Body of pancreas (tissue), 4 donors: Measurements from ENCODE around the gene HAGHL. TPM values are rescaled to one million over a fixed set of nuclear protein-coding genes. Genes with fewer than 3 reads are reported as not detected.
A peak's percentile ranks its signal among the peaks of the same experiment; 100 is the strongest.

ENCODE experiments used
- ATAC-seq: fragments of 150-250 bp; one replicate; pipeline ENCODE4 v1.9.1; 2016
- DNase-seq, 4 donors: peaks; one replicate each; pipeline ENCODE4 v3.0.0-alpha.2; 2019
- H3K27ac ChIP-seq, 4 donors: fragments of 200-600 bp; sonication (generic); 1 replicate in 3 of 4; 2 replicates in 1 of 4; pipeline versions ENCODE4 v1.5.1 to v1.6.1; 2016 to 2019; ENCODE audit warnings: mild to moderate bottlenecking in 1 of 4, mixed read lengths in 1 of 4, moderate library complexity in 1 of 4
- H3K27me3 ChIP-seq, 2 donors: fragments of 200-600 bp; sonication (generic); one replicate each; pipeline ENCODE4 v1.6.0; 2016; ENCODE audit warnings: mild to moderate bottlenecking in 1 of 2
- H3K36me3 ChIP-seq, 2 donors: fragments of 200-600 bp; sonication (generic); replicated peaks in 1 of 2; 2 replicates each; pipeline ENCODE4 v1.5.1; 2016; ENCODE audit warnings: low read depth in 2 of 2; ENCODE audit not compliant: insufficient read depth in 1 of 2
- H3K4me1 ChIP-seq: fragments of 200-600 bp; sonication (generic); one replicate; pipeline ENCODE4 v1.6.0; 2016
- H3K4me3 ChIP-seq, 2 donors: fragments of 200-600 bp; sonication (generic); 1 replicate in 1 of 2; 2 replicates in 1 of 2; pipeline ENCODE4 v1.5.1; 2016 to 2019
- H3K9me3 ChIP-seq, 3 donors: fragments of 200-600 bp; sonication (generic); 1 replicate in 2 of 3; 2 replicates in 1 of 3; pipeline ENCODE4 v1.5.1; 2016
- POLR2A ChIP-seq, 3 donors: fragments of 450-650 bp; IDR thresholded peaks; one replicate each; pipeline ENCODE4 v1.6.1; 2016; ENCODE audit warnings: antibody characterized with exemption in 3 of 3, mild to moderate bottlenecking in 2 of 3
- WGBS, 2 donors: methylation state at CpG; one replicate each; pipeline ENCODE4 v1.1.5; 2017; 5-methylcytosine and 5-hydroxymethylcytosine counted together
- intact Hi-C: fragments of 100-400 bp; cut with DNase I; formaldehyde crosslinking; loops from one replicate; pipeline ENCODE4 v1.15.1; 2023
- total RNA-seq, 2 donors: library from RNA; depleted of rRNA; stranded (reverse); fragments of >200 nt; gene quantifications; one replicate each; pipeline ENCODE4 v1.1.0, GENCODE V29; 2016
- TF ChIP-seq, protein P1 (sequence below), 7 experiments: fragments of 450-650 bp in 4 of 7; fragments of 200-600 bp in 3 of 7; sonication (generic) in 3 of 7; IDR thresholded peaks; one replicate each; pipeline ENCODE4 v1.5.1; 2016 to 2019; ENCODE audit warnings: antibody characterized with exemption in 7 of 7

Gene HAGHL
- total RNA-seq, 2 donors from 2014 or later, result 2.6 TPM; not detected in 1

DNA sequence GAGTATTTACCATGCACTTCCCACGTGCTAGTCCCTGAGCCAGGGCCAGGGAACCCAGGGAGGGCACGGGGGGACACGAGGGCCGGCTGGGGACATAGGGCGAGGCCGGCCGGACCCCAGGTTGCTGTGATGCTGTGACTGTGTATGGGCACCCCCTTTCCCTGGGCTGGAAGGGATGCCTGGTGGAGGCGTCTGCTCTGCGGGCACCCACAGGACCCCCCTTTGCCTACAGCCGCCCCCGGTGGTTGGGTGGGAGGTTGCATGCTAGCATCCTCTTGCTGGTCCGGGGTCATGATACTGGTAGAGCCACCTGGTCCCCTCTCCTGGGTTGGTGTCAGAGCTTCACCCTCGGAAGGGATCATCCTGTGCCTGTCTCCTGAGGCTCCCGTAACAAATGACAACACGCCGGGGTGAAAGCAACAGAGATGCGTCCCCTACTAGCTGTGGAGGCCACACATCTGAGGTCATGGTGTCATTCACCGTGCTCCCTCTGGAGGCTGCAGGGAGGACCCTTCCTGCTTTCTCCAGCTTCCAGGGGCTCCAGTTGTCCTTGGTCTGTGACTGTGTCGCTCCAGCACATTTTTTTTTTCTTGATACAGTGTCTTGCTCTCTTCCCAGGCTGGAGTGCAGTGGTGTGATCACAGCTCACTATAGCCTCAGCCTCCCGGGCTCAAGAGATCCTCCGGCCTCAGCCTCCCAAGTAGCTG lies 17.0 kb downstream of the HAGHL start:
- no peaks in the 10 kb centered on the region for H3K27me3 ChIP-seq
- H3K27ac ChIP-seq, result no peak overlapping the region
- no peaks in the 10 kb centered on the region for H3K9me3 ChIP-seq
- no peak for TF ChIP-seq POLR2A (IDR thresholded peaks at IDR 0.05)
- TF ChIP-seq, protein P1, sequence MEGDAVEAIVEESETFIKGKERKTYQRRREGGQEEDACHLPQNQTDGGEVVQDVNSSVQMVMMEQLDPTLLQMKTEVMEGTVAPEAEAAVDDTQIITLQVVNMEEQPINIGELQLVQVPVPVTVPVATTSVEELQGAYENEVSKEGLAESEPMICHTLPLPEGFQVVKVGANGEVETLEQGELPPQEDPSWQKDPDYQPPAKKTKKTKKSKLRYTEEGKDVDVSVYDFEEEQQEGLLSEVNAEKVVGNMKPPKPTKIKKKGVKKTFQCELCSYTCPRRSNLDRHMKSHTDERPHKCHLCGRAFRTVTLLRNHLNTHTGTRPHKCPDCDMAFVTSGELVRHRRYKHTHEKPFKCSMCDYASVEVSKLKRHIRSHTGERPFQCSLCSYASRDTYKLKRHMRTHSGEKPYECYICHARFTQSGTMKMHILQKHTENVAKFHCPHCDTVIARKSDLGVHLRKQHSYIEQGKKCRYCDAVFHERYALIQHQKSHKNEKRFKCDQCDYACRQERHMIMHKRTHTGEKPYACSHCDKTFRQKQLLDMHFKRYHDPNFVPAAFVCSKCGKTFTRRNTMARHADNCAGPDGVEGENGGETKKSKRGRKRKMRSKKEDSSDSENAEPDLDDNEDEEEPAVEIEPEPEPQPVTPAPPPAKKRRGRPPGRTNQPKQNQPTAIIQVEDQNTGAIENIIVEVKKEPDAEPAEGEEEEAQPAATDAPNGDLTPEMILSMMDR (IDR thresholded peaks at IDR 0.05), result no peak
- no peak overlapping the region for H3K4me3 ChIP-seq
- ATAC-seq (no peak), DNase-seq (no peak)
- intact Hi-C loops, result no loop called here
- WGBS, 2 donors, result 63 to 72% methylated on average over 9 to 19 of the region's 21 CpGs
- no peaks in the 10 kb centered on the region for H3K36me3 ChIP-seq
- H3K4me1 ChIP-seq, result peaks cover 21% of the 10 kb centered on the region

DNA sequence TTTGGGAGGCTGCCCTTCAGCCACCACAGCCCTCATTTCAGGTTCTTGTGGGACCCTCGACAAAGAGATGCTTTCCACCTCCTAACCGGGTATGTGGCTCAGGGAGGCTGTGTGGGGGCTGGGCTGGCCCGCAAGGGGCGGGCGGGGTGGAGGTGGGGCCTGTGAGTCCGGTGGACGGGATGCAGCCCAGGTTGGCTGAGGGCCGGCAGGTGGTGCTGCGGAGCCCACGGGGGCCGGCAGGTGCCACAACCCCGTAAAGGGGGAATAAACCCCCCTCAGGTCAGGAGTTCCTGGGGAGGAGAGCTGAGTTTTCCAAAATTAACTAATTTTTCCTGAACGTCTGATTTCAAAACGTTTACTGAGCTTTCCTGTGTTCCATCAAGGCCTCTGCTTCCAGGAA lies 18.8 kb downstream of the HAGHL start:
- H3K36me3 ChIP-seq, result no peaks in the 10 kb centered on the region
- WGBS, 2 donors, result 1 to 8% methylated on average over 4 to 14 of the region's 14 CpGs

DNA sequence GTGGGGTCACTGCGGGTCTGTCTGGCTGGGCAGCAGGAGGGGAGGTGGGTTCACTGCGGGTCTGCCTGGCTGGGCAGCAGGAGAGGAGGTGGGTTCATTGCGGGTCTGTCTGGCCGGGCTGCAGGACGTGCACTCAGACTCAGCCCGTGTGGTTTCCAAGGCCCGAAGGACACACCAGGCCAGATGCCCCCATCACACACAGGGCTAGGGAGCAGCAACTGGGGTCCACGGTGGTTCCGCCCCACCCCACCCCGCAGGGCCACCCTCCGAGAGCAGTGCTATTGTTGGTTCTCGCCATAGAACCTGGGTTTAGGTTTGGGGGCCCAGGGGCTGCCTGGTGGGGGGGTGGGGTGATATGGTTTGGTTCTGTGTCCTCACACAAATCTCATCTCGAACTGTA lies 19.7 kb downstream of the HAGHL start:
- Histone ChIP-seq H3K4me3 (no peak overlapping the region), H3K36me3 (no peaks in the 10 kb centered on the region), H3K4me1 (peaks cover 3% of the 10 kb centered on the region), H3K27me3 (no peaks in the 10 kb centered on the region), H3K9me3 (no peaks in the 10 kb centered on the region), H3K27ac (no peak overlapping the region)
- no peak for TF ChIP-seq POLR2A (IDR thresholded peaks at IDR 0.05)
- TF ChIP-seq, protein P1 (IDR thresholded peaks at IDR 0.05), result no peak
- DNase-seq, result no peak
- intact Hi-C loops, result no loop called here
- ATAC-seq, result no peak
- 33 to 57% methylated on average over 1 to 13 of the region's 13 CpGs for WGBS, 2 donors

More for the DNA sequence above, 18.8 kb downstream of the HAGHL start:
- Histone ChIP-seq H3K27me3 (no peaks in the 10 kb centered on the region), H3K9me3 (no peaks in the 10 kb centered on the region), H3K4me3 (no peak overlapping the region), H3K4me1 (peaks cover 10% of the 10 kb centered on the region), H3K27ac (no peak overlapping the region)
- intact Hi-C loops, result no loop called here
- DNase-seq (peak in 1 of 4 donors; percentile 46), ATAC-seq (no peak)
- TF ChIP-seq, protein P1 (IDR thresholded peaks at IDR 0.05), result peak in 3 of 7 experiments; percentile 11 to 32 (median 14)
- no peak for TF ChIP-seq POLR2A (IDR thresholded peaks at IDR 0.05)

DNA sequence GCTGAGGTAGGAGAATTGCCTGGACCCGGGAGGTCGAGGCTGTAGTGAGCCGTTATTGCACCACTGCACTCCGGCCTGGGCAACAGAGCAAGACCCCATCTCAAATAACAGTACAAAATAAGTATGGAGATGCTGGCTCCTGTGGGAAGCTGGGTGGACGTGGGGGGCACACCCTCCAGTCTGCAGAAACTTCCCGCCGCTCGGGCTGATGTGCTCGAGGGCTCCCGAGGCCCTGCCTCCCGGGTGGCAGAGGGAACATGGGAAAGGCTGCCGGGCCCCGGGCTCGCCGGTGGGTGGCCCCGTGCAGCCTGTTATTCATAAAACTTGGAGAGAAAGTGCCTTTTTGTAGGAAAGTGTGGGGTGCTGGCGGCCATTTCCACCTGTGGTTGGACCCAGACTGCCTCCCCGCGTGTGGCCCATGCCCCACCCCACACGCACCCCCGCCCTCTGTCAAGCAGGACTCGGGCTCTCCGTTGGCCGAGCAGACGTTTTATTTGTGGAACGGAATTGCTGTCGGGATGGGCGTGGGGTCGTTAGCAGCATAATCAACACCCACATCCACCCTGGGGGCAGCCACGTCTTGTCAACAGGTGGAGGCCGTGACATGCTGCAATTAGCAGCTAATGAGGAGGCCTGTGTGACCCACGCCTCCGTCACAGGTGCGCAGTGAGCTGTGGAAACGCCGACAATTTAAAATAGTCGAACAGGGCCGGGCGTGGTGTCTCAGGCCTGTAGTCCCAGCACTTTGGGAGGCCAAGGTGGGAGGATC lies 21.3 kb downstream of the HAGHL start:
- ATAC-seq (no peak), DNase-seq (no peak)
- intact Hi-C loops, result no loop called here
- Histone ChIP-seq H3K9me3 (no peaks in the 10 kb centered on the region), H3K27me3 (no peaks in the 10 kb centered on the region), H3K4me1 (peaks cover 6% of the 10 kb centered on the region), H3K4me3 (no peak overlapping the region), H3K36me3 (no peaks in the 10 kb centered on the region), H3K27ac (no peak overlapping the region)
- TF ChIP-seq POLR2A (IDR thresholded peaks at IDR 0.05), result no peak
- 56 to 72% methylated on average over 10 to 39 of the region's 39 CpGs for WGBS, 2 donors

DNA sequence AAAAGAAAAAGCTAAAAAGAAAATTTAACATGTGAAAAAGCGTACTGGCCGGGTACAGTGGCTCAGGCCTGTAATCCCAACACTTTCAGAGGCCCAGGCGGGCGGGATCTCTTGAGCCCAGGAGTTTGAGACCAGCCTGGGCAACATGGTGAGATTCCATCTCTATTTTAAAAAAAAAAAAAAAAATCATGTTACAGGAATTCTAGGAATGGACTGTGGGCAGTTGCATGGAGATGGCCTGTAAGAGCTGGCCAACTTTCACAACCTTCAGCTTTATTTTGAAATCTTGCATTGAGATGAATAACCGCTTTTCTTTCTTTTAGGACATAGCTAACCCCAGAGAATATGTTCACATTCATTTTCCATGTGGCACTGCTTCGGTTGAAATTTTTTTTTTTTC lies 22.1 kb downstream of the HAGHL start:
- DNase-seq (no peak), ATAC-seq (no peak)
- Histone ChIP-seq H3K36me3 (no peaks in the 10 kb centered on the region), H3K4me1 (peaks cover 6% of the 10 kb centered on the region), H3K4me3 (no peak overlapping the region), H3K27me3 (no peaks in the 10 kb centered on the region), H3K27ac (no peak overlapping the region), H3K9me3 (no peaks in the 10 kb centered on the region)
- WGBS, 2 donors, result 68 to 73% methylated on average over 6 of the region's 6 CpGs
- intact Hi-C loops, result no loop called here
- TF ChIP-seq, protein P1 (IDR thresholded peaks at IDR 0.05), result no peak
